NCI-H1105 (cell line): Measurements from ENCODE around the gene ZNF665.
"Not testable (repeated sequence)": the region's sequence is repeated elsewhere in the genome, so short reads cannot be mapped to it uniquely, and the experiment has no call there.

Experiments used
- DNase-seq: peaks from one replicate; lab custom pipeline; 2025; lab: John Stamatoyannopoulos, UW

ZNF665 gene

GRCh38 chr19:53157626-53158025, 35.5 kb downstream of the ZNF665 start:
- DNase-seq, result no peak

- no peak for DNase-seq
These were observed 36.3 kb downstream of the ZNF665 start for GRCh38 chr19:53156850-53157249.

GRCh38 chr19:53147645-53148044, 45.5 kb downstream of the ZNF665 start:
- no peak for DNase-seq

- no peak for DNase-seq
These were observed 52.8 kb downstream of the ZNF665 start for GRCh38 chr19:53140351-53140750.

- no peak for DNase-seq
These were observed 56.7 kb downstream of the ZNF665 start for GRCh38 chr19:53136432-53136831.

- no peak for DNase-seq
These were observed 60.8 kb downstream of the ZNF665 start, which contains the start of gene ZNF415 for GRCh38 chr19:53132141-53132991. Gene ZNF415 (minus strand): TSS chr19:53132910. CDS start chr19:53122676, 10,234 bp downstream.

GRCh38 chr19:53131727-53132126, 61.4 kb downstream of the ZNF665 start:
- no peak for DNase-seq

- DNase-seq, result no peak
These were observed 62.0 kb downstream of the ZNF665 start for GRCh38 chr19:53131085-53131590.

GRCh38 chr19:53130506-53130905, 62.7 kb downstream of the ZNF665 start:
- no peak for DNase-seq

GRCh38 chr19:53126733-53127526, 66.2 kb downstream of the ZNF665 start:
- not testable (repeated sequence) for DNase-seq

- no peak for DNase-seq
These were observed 69.8 kb downstream of the ZNF665 start for GRCh38 chr19:53123400-53123799.
